ENCODE data around the gene KMT2B. TPM values are rescaled to one million over a fixed set of nuclear protein-coding genes. Genes with fewer than 3 reads are reported as not detected.
A peak's percentile ranks its signal among the peaks of the same experiment; 100 is the strongest.

KMT2B gene
- total and polyA plus RNA-seq, 2 of the 8 experiments (the other 6 are each of a cell fraction or from before 2014, with no cell fraction given) = 26.7 to 38.6 TPM

- Histone ChIP-seq H3K36me3 (ENCODE audit: control insufficient read depth in 2 of 4, insufficient read depth in 4 of 4, low read length in 3 of 4) (no peaks in the 10 kb centered on the region), H3K56ac (replicated peaks; ENCODE audit: insufficient read length, low read depth, low read length) (no peak overlapping the region), H2BK120ac (replicated peaks; ENCODE audit: low read depth, low read length) (no peak overlapping the region), H3K9ac (replicated peaks in 1 of 4; ENCODE audit: extremely low read depth in 1 of 4, low read depth in 3 of 4, low read length in 3 of 4) (no peak overlapping the region; a peak in 1 of 7 replicates), H3K23me2 (ENCODE audit: low read depth, low read length) (peaks cover 17% of the 10 kb centered on the region), H2BK15ac (ENCODE audit: low read length) (no peak overlapping the region), H4K91ac (replicated peaks; ENCODE audit: insufficient read length, low read length) (no peak overlapping the region), H4K5ac (ENCODE audit: insufficient read length, low read depth, low read length) (no peak overlapping the region), H2BK12ac (ENCODE audit: low read depth, low read length) (no peak overlapping the region), H3K79me2 (ENCODE audit: control insufficient read depth in 1 of 2, insufficient read depth in 2 of 2, low read length in 2 of 2) (no peaks in the 10 kb centered on the region), H3K4me3 (ENCODE audit: extremely low read depth in 1 of 4, insufficient read depth in 2 of 4, low read depth in 3 of 4, low read length in 4 of 4) (no peak overlapping the region), H3K4me2 (ENCODE audit: insufficient read depth in 1 of 2, low read depth in 2 of 2, low read length in 2 of 2) (no peak overlapping the region), H2BK5ac (ENCODE audit: low read depth, low read length) (no peak overlapping the region), H3K14ac (ENCODE audit: insufficient read length) (no peak overlapping the region), H4K20me1 (replicated peaks in 1 of 2; ENCODE audit: control insufficient read depth in 1 of 2, insufficient read depth in 2 of 2, low read length in 2 of 2) (no peaks in the 10 kb centered on the region), H3K23ac (ENCODE audit: insufficient read length) (no peak overlapping the region), H3K27ac (ENCODE audit: low read depth, low read length) (no peak overlapping the region), H2AFZ (ENCODE audit: low read length) (no peak overlapping the region), H3K18ac (ENCODE audit: extremely low read depth, low read length) (no peak overlapping the region), H3K4me1 (replicated peaks in 1 of 4; ENCODE audit: control insufficient read depth in 3 of 4, insufficient read depth in 4 of 4, low read length in 3 of 4) (peaks cover 0 to 18% (median 10%) of the 10 kb centered on the region in 4 experiments; a peak in 5 of 7 replicates), H3K27me3 (replicated peaks in 1 of 4; ENCODE audit: control insufficient read depth in 3 of 4, extremely low read depth in 1 of 4, insufficient read depth in 3 of 4, low read length in 3 of 4) (peaks cover 0 to 17% (median 11%) of the 10 kb centered on the region in 4 experiments; a peak in 5 of 7 replicates), H3K4ac (replicated peaks; ENCODE audit: insufficient read length, low read depth, low read length) (no peak overlapping the region), H3K79me1 (ENCODE audit: low read depth, low read length) (no peaks in the 10 kb centered on the region), H4K8ac (ENCODE audit: extremely low read depth, insufficient read depth, low read length) (peak overlapping the region; percentile 12), H3K9me3 (ENCODE audit: insufficient read depth in 2 of 2, low read depth in 1 of 2, low read length in 1 of 2) (no peaks in the 10 kb centered on the region), H2AK5ac (ENCODE audit: low read depth, low read length) (no peak overlapping the region), H2BK20ac (ENCODE audit: low read length) (no peak overlapping the region)
- FAIRE-seq (no peak), DNase-seq (ENCODE audit: low read depth in 1 of 2, low spot score in 2 of 2) (no peak)
- WGBS, 2 experiments (ENCODE audit: extremely low coverage in 1 of 2, insufficient coverage in 1 of 2, insufficient read length in 1 of 2, insufficient replicate concordance in 2 of 2, low coverage in 1 of 2, low lambda C conversion rate in 2 of 2, missing lambda C conversion rate in 1 of 2) = 93% methylated on average over 20 of the region's 20 CpGs; no CpG with 5 or more reads in 1 of the 2 experiments
- ChIA-PET CTCF (ENCODE audit: partially characterized antibody) (interaction anchor here (1.3 kb wide), 1 partner anchor 12 kb away, joined by 4 read pairs; no protein-coding TSS in a partner anchor), POLR2A (ENCODE audit: partially characterized antibody) (interaction anchor here (1.0 kb wide), 2 partner anchors 8 to 12 kb away, joined by 3 to 4 read pairs; no protein-coding TSS in a partner anchor)
Measured at GRCh38 chr19:35752746-35753350, 35.0 kb downstream of the KMT2B start.

Data from H1 (cell line).